Measurements from ENCODE around the gene SPOCK2. TPM values are rescaled to one million over a fixed set of nuclear protein-coding genes. Genes with fewer than 3 reads are reported as not detected.

SPOCK2 gene
- total and polyA plus RNA-seq, 2 of the 13 experiments (the other 11 are each of a cell fraction or from before 2014, with no cell fraction given) = 8.6 to 30.6 TPM

GRCh38 chr10:72030762-72031543 lies 57.4 kb downstream of the SPOCK2 start (continued):
- TF ChIP-seq ZNF800 (CRISPR knock-in tag; IDR thresholded peaks at IDR 0.05) (no peak), ZNF543 (CRISPR knock-in tag; IDR thresholded peaks at IDR 0.05) (peak; percentile 69; the same call in 1 of the 2 replicates), ZNF607 (CRISPR knock-in tag; IDR thresholded peaks at IDR 0.05; ENCODE audit: borderline replicate concordance) (peak; percentile 62; the same call in 1 of the 2 replicates), MXI1 (IDR thresholded peaks at IDR 0.05; ENCODE audit: borderline replicate concordance, low read depth, low read length) (no peak), PITX1 (CRISPR knock-in tag; IDR thresholded peaks at IDR 0.05) (peak; percentile 95), MAZ (IDR thresholded peaks at IDR 0.05; ENCODE audit: borderline replicate concordance, low read depth, low read length) (peak; percentile 75), MAZ (CRISPR knock-in tag; IDR thresholded peaks at IDR 0.05; ENCODE audit: low read depth) (no peak; the same call in 1 of the 2 replicates), SRY (CRISPR knock-in tag; IDR thresholded peaks at IDR 0.05) (no peak), GATA4 (IDR thresholded peaks at IDR 0.05; ENCODE audit: borderline replicate concordance, low read depth) (peak; percentile 73; the same call in 1 of the 2 replicates), ZNF674 (CRISPR knock-in tag; IDR thresholded peaks at IDR 0.05; ENCODE audit: low read depth) (no peak), STAT6 (CRISPR knock-in tag; IDR thresholded peaks at IDR 0.05; ENCODE audit: borderline replicate concordance) (no peak), ARID2 (CRISPR knock-in tag; IDR thresholded peaks at IDR 0.05; ENCODE audit: borderline replicate concordance) (peak; percentile 98), ZNF580 (CRISPR knock-in tag; IDR thresholded peaks at IDR 0.05; ENCODE audit: borderline replicate concordance, low read depth) (peak; percentile 92; the same call in 1 of the 2 replicates), PHB2 (IDR thresholded peaks at IDR 0.05; ENCODE audit: partially characterized antibody) (no peak), IRF2 (CRISPR knock-in tag; IDR thresholded peaks at IDR 0.05) (peak; percentile 83), ZBTB1 (CRISPR knock-in tag; IDR thresholded peaks at IDR 0.05; ENCODE audit: borderline replicate concordance) (no peak), MTF2 (CRISPR knock-in tag; IDR thresholded peaks at IDR 0.05; ENCODE audit: borderline replicate concordance) (no peak), KDM3A (CRISPR knock-in tag; IDR thresholded peaks at IDR 0.05; ENCODE audit: low read depth) (peak; percentile 63; the same call in 1 of the 2 replicates), ZBTB43 (CRISPR knock-in tag; conservative IDR thresholded peaks at IDR 0.05) (peak; percentile 72), DDIT3 (CRISPR knock-in tag; IDR thresholded peaks at IDR 0.05) (no peak), JUNB (CRISPR knock-in tag; IDR thresholded peaks at IDR 0.05; ENCODE audit: borderline replicate concordance) (no peak; the same call in 1 of the 2 replicates), ZBTB3 (CRISPR knock-in tag; IDR thresholded peaks at IDR 0.05; ENCODE audit: borderline replicate concordance, low read depth) (peak; percentile 80; the same call in 1 of the 2 replicates), ZNF205 (CRISPR knock-in tag; IDR thresholded peaks at IDR 0.05) (peak; percentile 73)

All from HepG2 (cell line).